Measurements from ENCODE around the gene SASH1. TPM values are rescaled to one million over a fixed set of nuclear protein-coding genes. Genes with fewer than 3 reads are reported as not detected.

Gene SASH1
- total RNA-seq, 4 donors from 2014 or later: 55.3 to 118 (median 79.6) TPM

DNA sequence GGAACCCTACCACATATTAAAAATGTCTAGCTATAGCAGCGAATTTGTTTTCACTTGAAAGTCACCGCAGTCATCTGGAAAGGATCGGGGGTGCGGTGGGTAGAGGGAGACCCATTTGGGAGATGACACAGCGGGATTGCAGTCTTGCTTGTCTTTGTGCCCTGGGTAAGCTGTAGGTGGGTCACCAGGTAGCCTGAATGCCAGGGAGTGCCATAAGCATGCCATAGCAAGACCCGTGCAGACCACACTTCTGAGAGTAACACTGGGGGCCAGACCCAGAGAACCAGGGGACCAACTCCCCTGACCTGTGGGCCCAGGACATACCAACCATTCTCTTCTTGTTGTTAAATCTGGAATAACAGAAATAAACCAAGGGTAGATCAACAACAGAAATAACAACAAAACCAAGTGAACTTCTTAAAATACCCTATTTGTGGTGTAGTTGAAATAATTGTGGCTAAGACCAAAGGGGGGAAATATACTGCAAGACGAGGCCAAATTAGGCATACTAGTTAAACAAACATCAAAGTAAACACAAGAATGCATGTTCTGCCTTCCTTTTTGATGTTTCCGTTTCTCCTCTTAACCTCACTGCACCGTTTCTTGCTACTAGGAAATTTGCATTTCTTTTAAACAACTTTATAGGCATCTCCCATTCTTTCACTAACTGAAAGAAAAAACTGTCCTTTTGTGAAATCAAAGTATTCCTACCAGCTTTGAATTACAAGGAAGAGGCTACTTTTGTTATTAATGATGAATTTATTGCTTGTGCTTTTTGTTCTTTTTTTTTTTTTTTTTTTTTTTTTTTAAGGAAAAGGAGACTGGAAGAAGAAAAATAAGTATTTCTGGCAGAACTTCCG lies 128.2 kb downstream of the SASH1 start:
- intact Hi-C loops (cut with DNase I): no loop called here
- DNase-seq: no peak
- H3K27ac ChIP-seq: peak overlapping the region in 2 of 4 donors; percentile 35 to 53
- WGBS, 2 donors: 81% methylated on average over 10 of the region's 10 CpGs
- peaks cover 0 to 15% (median 3%) of the 10 kb centered on the region in 3 donors for H3K4me1 ChIP-seq
- H3K9me3 ChIP-seq: no peaks in the 10 kb centered on the region
- peaks cover 0 to 83% (median 13%) of the 10 kb centered on the region in 3 donors for H3K36me3 ChIP-seq
- TF ChIP-seq POLR2A (IDR thresholded peaks at IDR 0.05): no peak
- TF ChIP-seq CTCF (IDR thresholded peaks at IDR 0.05): no peak
- H3K27me3 ChIP-seq: no peaks in the 10 kb centered on the region
- no peak overlapping the region for H3K4me3 ChIP-seq

- no peak for DNase-seq
- WGBS, 2 donors: 50 to 71% methylated on average over 7 to 9 of the region's 9 CpGs
- H3K4me3 ChIP-seq: no peak overlapping the region
- peaks cover 0 to 6% (median 0%) of the 10 kb centered on the region in 3 donors for H3K4me1 ChIP-seq
- intact Hi-C loops (cut with DNase I): no loop called here
- no peaks in the 10 kb centered on the region for H3K27me3 ChIP-seq
- peak overlapping the region in 3 of 4 donors; percentile 25 to 53 (median 53) for H3K27ac ChIP-seq
- no peaks in the 10 kb centered on the region for H3K9me3 ChIP-seq
- TF ChIP-seq POLR2A (IDR thresholded peaks at IDR 0.05): no peak
- no peak for TF ChIP-seq CTCF (IDR thresholded peaks at IDR 0.05)
- peaks cover 7 to 91% (median 13%) of the 10 kb centered on the region in 3 donors for H3K36me3 ChIP-seq
Observed at GRCh38 chr6:148471624-148472159, 129.1 kb downstream of the SASH1 start.

DNA sequence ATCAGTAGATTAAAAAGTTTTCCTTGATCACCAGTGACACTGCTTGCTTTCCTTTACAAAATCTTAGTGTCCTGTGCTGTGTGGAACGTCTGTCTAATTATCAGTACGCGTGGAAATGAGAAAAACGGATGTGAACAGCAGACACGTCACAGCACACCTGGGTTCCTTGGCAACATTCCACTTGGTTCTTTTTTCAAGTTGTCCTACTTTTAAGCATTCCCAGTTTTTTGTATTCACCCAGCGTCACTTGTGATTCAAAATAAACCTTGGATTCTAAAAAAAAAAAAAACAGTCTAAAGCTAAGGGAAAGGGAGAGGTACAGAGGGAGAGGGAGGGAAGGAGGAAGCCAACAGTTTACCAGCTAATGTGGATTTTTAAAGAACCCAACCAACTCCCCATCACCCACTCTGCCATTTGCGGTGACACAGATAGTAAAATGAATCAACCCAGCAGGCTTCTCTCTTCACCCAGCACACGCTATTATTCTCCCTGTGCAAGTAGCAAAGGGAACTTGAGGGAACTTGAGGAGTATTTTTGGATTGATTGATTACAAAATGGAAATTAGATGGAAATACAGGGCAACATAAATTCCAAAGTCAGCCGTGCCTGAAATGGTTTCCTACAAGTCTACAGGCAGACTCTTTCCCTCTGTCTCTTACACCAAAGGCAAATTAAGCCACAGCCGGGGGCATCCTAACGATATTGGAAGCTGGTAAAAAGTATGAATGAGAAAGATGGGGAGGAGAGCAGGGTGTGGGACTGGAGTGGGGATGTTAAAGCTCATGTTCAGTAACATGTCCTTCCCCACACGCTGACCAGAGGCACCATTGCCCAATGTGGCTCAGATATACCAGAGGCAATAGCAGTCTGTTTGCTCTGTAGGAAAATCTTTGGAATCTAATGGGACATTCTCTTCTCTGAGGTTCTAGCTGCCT lies 129.8 kb downstream of the SASH1 start:
- no peaks in the 10 kb centered on the region for H3K27me3 ChIP-seq
- intact Hi-C loops (cut with DNase I): no loop called here
- H3K27ac ChIP-seq: peak overlapping the region in 3 of 4 donors; percentile 13 to 53 (median 53)
- TF ChIP-seq POLR2A (IDR thresholded peaks at IDR 0.05): no peak
- no peak for TF ChIP-seq CTCF (IDR thresholded peaks at IDR 0.05)
- H3K4me1 ChIP-seq: peaks cover 0 to 5% (median 0%) of the 10 kb centered on the region in 3 donors
- H3K36me3 ChIP-seq: peaks cover 11 to 97% (median 13%) of the 10 kb centered on the region in 3 donors
- WGBS, 2 donors: 75 to 77% methylated on average over 12 of the region's 12 CpGs
- DNase-seq: no peak
- H3K4me3 ChIP-seq: no peak overlapping the region
- no peaks in the 10 kb centered on the region for H3K9me3 ChIP-seq

- 85 to 88% methylated on average over 5 of the region's 5 CpGs for WGBS, 2 donors
- no peak for DNase-seq
- intact Hi-C loops (cut with DNase I): no loop called here
- Histone ChIP-seq H3K36me3 (peaks cover 4 to 99% (median 12%) of the 10 kb centered on the region in 3 donors), H3K27ac (peak overlapping the region in 2 of 4 donors; percentile 0 to 18), H3K4me3 (no peak overlapping the region), H3K9me3 (no peaks in the 10 kb centered on the region), H3K27me3 (no peaks in the 10 kb centered on the region), H3K4me1 (no peaks in the 10 kb centered on the region)
- TF ChIP-seq POLR2A (IDR thresholded peaks at IDR 0.05) (no peak), CTCF (IDR thresholded peaks at IDR 0.05) (no peak)
Observed at GRCh38 chr6:148479497-148479896, 136.9 kb downstream of the SASH1 start.

Data from esophagus squamous epithelium (tissue), 5 donors.